Skin epidermis (tissue), 12 donors: Measurements from ENCODE around the gene MPRIP.
"Not testable (repeated sequence)": the region's sequence is repeated elsewhere in the genome, so short reads cannot be mapped to it uniquely, and the experiment has no call there.

ENCODE experiments used
- H3K27ac ChIP-seq, 21 experiments: fragments of 200-600 bp; sonication (generic) in 11 of 21; one replicate each; pipeline ENCODE4 v1.5.0; 2020; ENCODE audit warnings: mild to moderate bottlenecking in 3 of 21, inconsistent platforms in 2 of 21, moderate library complexity in 2 of 21
- H3K4me3 ChIP-seq, 7 experiments: fragments of 200-600 bp; sonication (generic) in 2 of 7; one replicate each; pipeline ENCODE4 v1.5.0; 2020; ENCODE audit warnings: inconsistent platforms in 2 of 7, mild to moderate bottlenecking in 2 of 7, moderate library complexity in 1 of 7

Gene MPRIP

DNA sequence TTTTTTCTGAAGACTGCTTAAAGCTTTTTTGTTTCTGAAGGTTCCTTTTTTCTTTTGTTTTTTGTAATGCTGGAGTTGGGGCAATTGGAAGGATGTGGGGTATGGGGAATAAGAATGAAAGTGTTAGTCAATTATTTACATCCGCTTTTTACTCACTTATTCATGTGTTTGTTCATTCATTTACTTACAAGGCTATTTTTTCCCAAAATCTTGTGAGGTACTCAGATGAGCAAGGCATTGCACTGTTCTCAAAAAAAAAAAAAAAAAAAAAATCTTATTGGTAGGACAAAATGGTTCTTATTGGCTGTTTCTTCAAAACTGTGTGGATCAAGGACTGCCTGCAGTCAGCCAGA lies 108.2 kb downstream of the MPRIP start:
- no peak overlapping the region for H3K4me3 ChIP-seq
- H3K27ac ChIP-seq = peak overlapping the region in 4 of 21 experiments; percentile 44 to 65 (median 51)

DNA sequence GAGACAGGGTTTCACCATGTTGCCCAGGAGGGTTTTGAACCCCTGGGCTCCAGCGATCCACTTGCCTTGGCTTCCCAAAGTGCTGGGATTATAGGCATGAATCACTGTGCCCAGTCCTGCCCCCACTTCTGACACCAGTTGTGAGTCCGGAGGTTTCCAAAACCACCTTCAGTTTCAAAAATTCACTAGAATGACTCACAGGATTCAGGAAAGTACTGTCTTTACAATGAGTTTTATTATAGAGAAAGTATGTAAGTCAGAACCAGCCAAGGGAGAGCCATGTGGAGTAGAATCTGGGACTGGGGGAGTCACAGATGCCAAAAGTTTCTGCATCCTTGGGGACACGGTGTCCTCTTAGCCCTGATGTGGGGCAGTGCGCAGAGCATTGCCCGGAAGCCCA lies 108.8 kb downstream of the MPRIP start:
- peak overlapping the region in 11 of 21 experiments; percentile 5 to 66 (median 45) for H3K27ac ChIP-seq
- no peak overlapping the region for H3K4me3 ChIP-seq

DNA sequence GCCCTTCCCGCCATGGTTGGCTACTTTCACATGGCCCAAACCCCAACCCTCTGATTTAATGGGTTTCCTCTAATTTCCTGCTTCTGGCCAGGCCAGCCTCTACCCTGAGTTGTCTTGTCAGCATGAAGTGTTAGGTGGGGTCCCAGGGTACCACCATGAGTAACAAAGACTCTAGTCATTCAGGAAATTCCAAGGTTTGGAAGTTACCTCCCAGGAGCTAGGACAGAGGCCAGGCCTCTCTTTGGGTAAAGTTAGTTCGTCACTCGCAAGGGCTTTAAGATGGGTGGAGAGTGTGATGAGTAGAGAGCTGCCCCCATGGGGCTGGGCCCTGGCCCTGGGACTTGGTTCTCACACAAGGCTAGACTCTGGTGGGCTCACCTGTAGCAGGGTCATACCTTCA lies 109.3 kb downstream of the MPRIP start:
- no peak overlapping the region for H3K4me3 ChIP-seq
- H3K27ac ChIP-seq = peak overlapping the region in 15 of 21 experiments; percentile 3 to 66 (median 35)

- Histone ChIP-seq H3K27ac (peak overlapping the region in 13 of 21 experiments; percentile 3 to 72 (median 35)), H3K4me3 (no peak overlapping the region)
These were observed 109.7 kb downstream of the MPRIP start for GRCh38 chr17:17151962-17152361.

- Histone ChIP-seq H3K4me3 (no peak overlapping the region), H3K27ac (peak overlapping the region in 13 of 21 experiments; percentile 3 to 72 (median 34))
These were observed 110.1 kb downstream of the MPRIP start for GRCh38 chr17:17152385-17152784.

- Histone ChIP-seq H3K4me3 (no peak overlapping the region), H3K27ac (peak overlapping the region in 2 of 21 experiments; percentile 8 to 21)
These were observed 110.8 kb downstream of the MPRIP start for GRCh38 chr17:17153071-17153470.

GRCh38 chr17:17153709-17154108 lies 111.5 kb downstream of the MPRIP start:
- Histone ChIP-seq H3K4me3 (no peak overlapping the region), H3K27ac (no peak overlapping the region)

GRCh38 chr17:17154556-17154955 lies 112.3 kb downstream of the MPRIP start:
- Histone ChIP-seq H3K4me3 (no peak overlapping the region), H3K27ac (peak overlapping the region in 1 of 21 experiments; percentile 16)

DNA sequence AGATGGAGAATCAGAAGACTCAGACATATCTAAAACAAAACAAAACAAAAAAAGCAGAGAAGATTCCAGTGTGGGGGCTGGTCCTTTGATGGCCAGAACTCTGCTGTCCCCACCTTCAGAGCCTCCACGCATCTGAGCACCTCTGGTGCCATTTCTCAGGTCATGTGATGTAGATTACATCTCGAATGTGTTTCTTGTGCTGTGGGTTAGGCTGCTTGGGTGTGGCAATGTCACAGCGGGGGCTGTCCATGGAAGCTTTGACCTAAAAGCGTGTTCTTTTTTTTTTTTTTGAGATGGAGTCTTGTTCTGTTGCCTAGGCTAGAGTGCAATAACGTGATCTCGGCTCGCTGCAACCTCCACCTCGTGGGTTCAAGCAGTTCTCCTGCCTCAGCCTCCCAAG lies 112.7 kb downstream of the MPRIP start:
- peak overlapping the region in 1 of 21 experiments; percentile 16 for H3K27ac ChIP-seq
- no peak overlapping the region for H3K4me3 ChIP-seq

- Histone ChIP-seq H3K4me3 (no peak overlapping the region), H3K27ac (no peak overlapping the region)
These were observed 113.3 kb downstream of the MPRIP start for GRCh38 chr17:17155568-17155967.

DNA sequence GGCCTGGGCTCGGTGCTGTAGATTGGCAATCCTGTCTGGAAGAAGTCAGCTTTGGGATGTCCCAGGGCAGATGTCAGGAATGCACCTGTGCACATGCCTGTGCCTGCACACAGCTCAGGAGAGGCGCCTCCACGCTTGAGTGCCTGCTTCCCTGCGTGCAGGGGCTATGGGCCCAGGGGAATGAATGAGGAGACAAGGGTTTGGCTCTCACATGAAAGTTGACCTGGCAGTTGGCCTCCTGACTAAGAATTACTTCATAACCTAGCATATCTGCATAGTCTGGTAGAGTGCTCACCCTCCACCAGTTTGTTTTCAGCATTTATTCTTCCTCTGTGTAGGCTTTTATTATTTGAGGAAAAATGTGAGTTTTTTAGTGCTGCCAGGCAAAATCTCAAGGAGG lies 113.8 kb downstream of the MPRIP start:
- H3K4me3 ChIP-seq = no peak overlapping the region

GRCh38 chr17:17156511-17156910 lies 114.3 kb downstream of the MPRIP start:
- Histone ChIP-seq H3K27ac (peak overlapping the region in 8 of 21 experiments; percentile 4 to 68 (median 48)), H3K4me3 (no peak overlapping the region)

More for the DNA sequence above, 113.8 kb downstream of the MPRIP start:
- H3K27ac ChIP-seq = peak overlapping the region in 4 of 21 experiments; percentile 7 to 50 (median 35)

DNA sequence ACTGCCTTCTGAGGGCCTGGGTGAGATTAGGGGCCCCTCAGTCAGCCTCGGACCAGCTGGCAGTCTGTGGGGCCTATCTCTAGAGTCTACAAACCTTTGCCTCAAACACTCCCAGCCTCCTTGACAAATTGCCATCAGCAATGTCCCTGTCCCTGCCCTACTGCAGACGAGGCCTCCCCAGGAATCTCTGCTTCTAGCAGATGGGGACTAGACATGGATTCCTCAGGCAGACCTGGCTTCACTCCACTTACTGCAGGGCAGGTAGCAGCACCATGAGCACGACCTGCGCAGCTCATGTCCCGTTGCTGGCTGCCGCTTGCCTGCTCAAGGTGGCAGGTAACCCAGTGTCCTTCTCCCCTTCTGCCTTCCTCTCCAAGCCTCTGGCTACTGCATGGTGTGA lies 114.8 kb downstream of the MPRIP start:
- Histone ChIP-seq H3K4me3 (no peak overlapping the region), H3K27ac (peak overlapping the region in 8 of 21 experiments; percentile 4 to 68 (median 48))

GRCh38 chr17:17158506-17158905 lies 116.2 kb downstream of the MPRIP start:
- H3K27ac ChIP-seq = not testable (repeated sequence)

GRCh38 chr17:17159571-17159970 lies 117.3 kb downstream of the MPRIP start:
- Histone ChIP-seq H3K4me3 (no peak overlapping the region), H3K27ac (no peak overlapping the region)

More at GRCh38 chr17:17158506-17158905, 116.2 kb downstream of the MPRIP start:
- H3K4me3 ChIP-seq = not testable (repeated sequence)

DNA sequence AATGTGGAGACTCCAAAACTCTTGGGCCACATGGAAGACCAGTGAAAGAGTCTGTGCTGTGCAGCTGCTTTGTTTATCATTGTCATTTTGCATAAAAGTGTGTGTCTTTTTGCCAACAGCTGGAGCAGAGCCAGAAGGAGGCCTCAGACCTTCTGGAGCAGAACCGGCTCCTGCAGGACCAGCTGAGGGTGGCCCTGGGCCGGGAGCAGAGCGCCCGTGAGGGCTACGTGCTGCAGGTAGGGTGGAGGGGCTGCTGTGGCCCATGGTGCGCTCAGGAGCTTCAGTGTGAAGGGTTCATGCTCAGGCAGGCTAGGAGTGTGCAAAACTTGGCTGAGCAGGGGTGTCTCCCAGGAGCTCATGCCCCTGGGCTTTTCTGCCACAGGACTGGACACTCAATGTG lies 118.9 kb downstream of the MPRIP start:
- Histone ChIP-seq H3K27ac (no peak overlapping the region), H3K4me3 (no peak overlapping the region)

DNA sequence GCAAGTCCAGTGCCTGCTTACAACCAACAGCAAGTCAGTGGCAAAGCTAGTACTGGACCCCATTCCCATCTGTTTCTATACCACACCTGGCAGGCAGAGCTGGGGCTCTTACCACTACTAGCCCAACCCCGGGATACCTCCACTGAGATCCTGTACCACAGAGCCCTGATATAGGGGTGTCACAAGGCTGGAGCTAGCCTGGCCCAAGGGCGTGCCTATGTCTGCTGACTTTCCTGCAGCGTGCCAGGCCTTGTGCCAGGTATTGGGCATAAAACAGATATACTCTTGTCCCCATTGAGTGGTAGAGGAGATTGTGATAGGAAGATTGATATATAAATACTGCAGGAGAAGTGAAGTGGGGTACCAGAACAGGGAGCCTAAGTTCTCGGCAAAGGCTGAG lies 119.5 kb downstream of the MPRIP start:
- no peak overlapping the region for H3K27ac ChIP-seq
- no peak overlapping the region for H3K4me3 ChIP-seq

GRCh38 chr17:17164156-17164555 lies 121.9 kb downstream of the MPRIP start:
- Histone ChIP-seq H3K4me3 (no peak overlapping the region), H3K27ac (no peak overlapping the region)

GRCh38 chr17:17164676-17165075 lies 122.4 kb downstream of the MPRIP start:
- Histone ChIP-seq H3K4me3 (no peak overlapping the region), H3K27ac (no peak overlapping the region)

- no peak overlapping the region for H3K27ac ChIP-seq
These were observed 123.5 kb downstream of the MPRIP start for GRCh38 chr17:17165666-17166308.

GRCh38 chr17:17166446-17166845 lies 124.2 kb downstream of the MPRIP start:
- Histone ChIP-seq H3K4me3 (no peak overlapping the region), H3K27ac (no peak overlapping the region)

More at GRCh38 chr17:17165666-17166308, 123.5 kb downstream of the MPRIP start:
- H3K4me3 ChIP-seq = no peak overlapping the region

DNA sequence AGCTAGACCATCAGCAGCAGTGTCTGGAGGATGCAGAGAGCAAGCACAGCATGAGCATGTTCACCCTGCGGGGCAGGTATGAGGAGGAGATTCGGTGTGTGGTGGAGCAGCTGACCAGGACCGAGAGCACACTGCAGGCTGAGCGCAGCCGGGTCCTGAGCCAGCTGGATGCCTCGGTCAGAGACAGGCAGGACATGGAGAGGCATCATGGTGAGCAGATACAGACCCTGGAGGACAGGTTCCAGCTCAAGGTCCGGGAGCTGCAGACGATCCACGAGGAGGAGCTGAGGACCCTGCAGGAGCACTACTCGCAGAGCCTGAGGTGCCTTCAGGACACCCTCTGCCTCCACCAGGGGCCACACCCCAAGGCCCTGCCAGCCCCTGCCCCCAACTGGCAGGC lies 125.1 kb downstream of the MPRIP start:
- Histone ChIP-seq H3K4me3 (no peak overlapping the region), H3K27ac (peak overlapping the region in 1 of 21 experiments; percentile 17)
